Erythroblast (primary cell): ENCODE results near the gene RPL10A.

ENCODE experiments used
- GATA1 ChIP-seq: IDR thresholded peaks from 2 replicates; pipeline ENCODE4 v1.6.1; 2011; ENCODE audit warnings: low read depth, mild to moderate bottlenecking, control low read depth, low read length, moderate library complexity
- POLR2A ChIP-seq: IDR thresholded peaks from 2 replicates; pipeline ENCODE4 v1.6.1; 2011; ENCODE audit warnings: mild to moderate bottlenecking, low read length

DNA sequence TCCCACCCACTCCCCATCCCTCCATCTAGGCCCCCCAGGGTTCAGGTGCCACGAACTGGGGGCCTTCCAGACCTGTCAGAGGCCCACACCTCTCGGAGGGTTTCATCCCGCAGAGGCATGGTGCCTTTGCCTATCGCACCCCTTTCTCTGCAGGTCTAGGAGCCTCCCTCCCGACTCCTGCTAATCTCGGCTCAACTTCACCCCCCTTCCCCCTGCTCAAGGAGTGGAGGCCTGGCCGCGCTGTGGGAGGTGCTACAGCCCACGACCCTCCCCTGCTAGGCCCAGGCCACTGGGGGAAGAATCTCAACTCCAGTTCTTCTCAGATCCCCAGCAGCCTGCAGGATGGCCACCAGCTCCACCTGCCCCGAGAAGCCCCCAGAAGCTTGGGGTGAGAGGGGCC lies 44.5 kb downstream of the RPL10A start, which contains the start of gene TULP1:
- no peak for TF ChIP-seq POLR2A
- TF ChIP-seq GATA1, result no peak
